PC-9 (cell line): Measurements from ENCODE around the gene SAMD5. TPM values are rescaled to one million over a fixed set of nuclear protein-coding genes. Genes with fewer than 3 reads are reported as not detected.

ENCODE experiments used
- BruUV-seq: library from RNA; stranded (reverse); fragments of 400-500 nt; replicated peaks from 2 replicates; lab custom pipeline; 2021; lab: Mats Ljungman, UMichigan
- CTCF ChIA-PET: fragments of 300-600 bp; sonication (Branson Sonifier 250); formaldehyde crosslinking; loops from one replicate; lab custom pipeline; 2022; ENCODE audit warnings: antibody characterized with exemption; lab: Charles Lee
- POLR2A ChIA-PET: fragments of 300-600 bp; sonication (Branson Sonifier 250); formaldehyde crosslinking; loops from one replicate; lab custom pipeline; 2022; ENCODE audit warnings: antibody characterized with exemption; ENCODE audit not compliant: unreplicated experiment; lab: Charles Lee
- DNase-seq, 2 experiments: peaks; one replicate each; pipeline versions ENCODE4 v3.0.0 to v3.0.0-alpha.2; 2015 to 2022; ENCODE audit warnings: mixed read lengths in 1 of 2
- H2AFZ ChIP-seq: fragments of 200-600 bp; sonication (generic); 2 replicates; pipeline ENCODE4 v1.8.1; 2017; ENCODE audit warnings: antibody characterized with exemption
- H3F3A ChIP-seq: fragments of 200-600 bp; sonication (generic); 2 replicates; pipeline ENCODE4 v1.8.1; 2017; ENCODE audit warnings: antibody characterized with exemption, mild to moderate bottlenecking, low read depth; ENCODE audit not compliant: insufficient read depth
- H3K27ac ChIP-seq: fragments of 200-600 bp; sonication (generic); 2 replicates; pipeline ENCODE4 v1.6.1; 2016; ENCODE audit warnings: mixed run types
- H3K27me3 ChIP-seq: fragments of 200-600 bp; sonication (generic); 2 replicates; pipeline ENCODE4 v1.6.1; 2016; ENCODE audit warnings: low read depth, mixed run types; ENCODE audit not compliant: insufficient read depth
- H3K36me3 ChIP-seq: fragments of 200-600 bp; sonication (generic); 2 replicates; pipeline ENCODE4 v1.6.1; 2016; ENCODE audit warnings: low read depth, mixed run types
- H3K4me1 ChIP-seq: fragments of 200-600 bp; sonication (generic); replicated peaks from 2 replicates; pipeline ENCODE4 v1.6.1; 2016; ENCODE audit warnings: mixed run types; ENCODE audit not compliant: insufficient read depth
- H3K4me2 ChIP-seq: fragments of 200-600 bp; sonication (generic); 2 replicates; pipeline ENCODE4 v1.6.1; 2017; ENCODE audit warnings: mixed run types
- H3K4me3 ChIP-seq: fragments of 200-600 bp; sonication (generic); 2 replicates; pipeline ENCODE4 v1.6.1; 2016; ENCODE audit warnings: mixed run types
- H3K79me2 ChIP-seq: fragments of 200-600 bp; sonication (generic); 2 replicates; pipeline ENCODE4 v1.6.1; 2017; ENCODE audit warnings: low read depth, mixed run types
- H3K9me2 ChIP-seq: fragments of 200-600 bp; sonication (generic); 2 replicates; pipeline ENCODE4 v1.8.1; 2017; ENCODE audit warnings: mild to moderate bottlenecking; ENCODE audit not compliant: insufficient read depth
- H3K9me3 ChIP-seq: fragments of 200-600 bp; sonication (generic); 2 replicates; pipeline ENCODE4 v1.8.1; 2016; ENCODE audit warnings: low read depth; ENCODE audit not compliant: insufficient read depth
- H4K20me1 ChIP-seq: fragments of 200-600 bp; sonication (generic); 2 replicates; pipeline ENCODE4 v1.8.1; 2017; ENCODE audit not compliant: insufficient read depth
- CTCF ChIP-seq: fragments of 200-600 bp; sonication (generic); conservative IDR thresholded peaks from 2 replicates; pipeline ENCODE4 v1.6.1; 2017; ENCODE audit warnings: mixed run types, antibody characterized with exemption, mild to moderate bottlenecking, moderate library complexity
- EZH2 ChIP-seq: fragments of 200-600 bp; sonication (generic); IDR thresholded peaks from 2 replicates; pipeline ENCODE4 v1.8.0; 2017; ENCODE audit warnings: antibody characterized with exemption, low read depth
- intact Hi-C: fragments of 100-400 bp; cut with micrococcal nuclease; formaldehyde crosslinking; loops from one replicate; pipeline ENCODE4 v1.10.0; 2022; ENCODE audit not compliant: unreplicated experiment
- total RNA-seq: library from RNA; stranded (reverse); gene quantifications from 2 replicates; pipeline ENCODE4 v1.2.3, GENCODE V29; 2021

The SAMD5 gene
- total RNA-seq, 1 experiment from 2014 or later: 1.2 TPM

GRCh38 chr6:147544420-147544819, 35.9 kb downstream of the SAMD5 start:
- intact Hi-C loops: no loop called here
- Histone ChIP-seq H4K20me1 (no peaks in the 10 kb centered on the region), H3K27ac (no peak overlapping the region), H3K4me1 (no peaks in the 10 kb centered on the region), H3K4me3 (no peak overlapping the region), H3K9me3 (no peaks in the 10 kb centered on the region), H3K79me2 (no peaks in the 10 kb centered on the region), H3F3A (no peaks in the 10 kb centered on the region), H3K27me3 (no peaks in the 10 kb centered on the region), H3K9me2 (0 out of 2 replicates have a peak, but pooled peaks cover 3% of the 10 kb centered on the region), H3K36me3 (no peaks in the 10 kb centered on the region), H3K4me2 (no peak overlapping the region), H2AFZ (no peak overlapping the region)
- no peak for DNase-seq
- TF ChIP-seq EZH2 (no peak), CTCF (no peak)
- ChIA-PET CTCF (no interaction called here), POLR2A (no interaction called here)
- BruUV-seq: no TSS peak

- no peaks in the 10 kb centered on the region for H3F3A ChIP-seq
- no TSS peak for BruUV-seq
- no peaks in the 10 kb centered on the region for H3K79me2 ChIP-seq
- no peaks in the 10 kb centered on the region for H3K9me3 ChIP-seq
- H3K27ac ChIP-seq: no peak overlapping the region
- no peaks in the 10 kb centered on the region for H3K36me3 ChIP-seq
- no peaks in the 10 kb centered on the region for H4K20me1 ChIP-seq
- no peak overlapping the region for H3K4me3 ChIP-seq
- intact Hi-C loops: no loop called here
- H3K9me2 ChIP-seq: 0 out of 2 replicates have a peak, but pooled peaks cover 3% of the 10 kb centered on the region
- no peak for DNase-seq
- ChIA-PET POLR2A (no interaction called here), CTCF (no interaction called here)
- no peaks in the 10 kb centered on the region for H3K27me3 ChIP-seq
- TF ChIP-seq EZH2 (no peak), CTCF (no peak)
- no peaks in the 10 kb centered on the region for H3K4me1 ChIP-seq
- H3K4me2 ChIP-seq: no peak overlapping the region
- no peak overlapping the region for H2AFZ ChIP-seq
Observed at GRCh38 chr6:147546501-147547368, 38.2 kb downstream of the SAMD5 start.

GRCh38 chr6:147547369-147547902, 38.9 kb downstream of the SAMD5 start:
- H3K4me2 ChIP-seq: no peak overlapping the region
- no TSS peak for BruUV-seq
- no peak overlapping the region for H3K4me3 ChIP-seq
- CTCF ChIA-PET: no interaction called here
- no peaks in the 10 kb centered on the region for H3K27me3 ChIP-seq
- H3K9me2 ChIP-seq: 0 out of 2 replicates have a peak, but pooled peaks cover 3% of the 10 kb centered on the region
- no peaks in the 10 kb centered on the region for H3K4me1 ChIP-seq
- no peak for DNase-seq
- POLR2A ChIA-PET: no interaction called here
- no peaks in the 10 kb centered on the region for H3F3A ChIP-seq
- intact Hi-C loops: no loop called here
- no peak overlapping the region for H2AFZ ChIP-seq
- no peaks in the 10 kb centered on the region for H4K20me1 ChIP-seq
- no peaks in the 10 kb centered on the region for H3K9me3 ChIP-seq
- TF ChIP-seq EZH2 (no peak), CTCF (no peak)
- no peaks in the 10 kb centered on the region for H3K79me2 ChIP-seq
- H3K36me3 ChIP-seq: no peaks in the 10 kb centered on the region
- no peak overlapping the region for H3K27ac ChIP-seq
